Measurements from ENCODE around the gene NOXA1.

DNA sequence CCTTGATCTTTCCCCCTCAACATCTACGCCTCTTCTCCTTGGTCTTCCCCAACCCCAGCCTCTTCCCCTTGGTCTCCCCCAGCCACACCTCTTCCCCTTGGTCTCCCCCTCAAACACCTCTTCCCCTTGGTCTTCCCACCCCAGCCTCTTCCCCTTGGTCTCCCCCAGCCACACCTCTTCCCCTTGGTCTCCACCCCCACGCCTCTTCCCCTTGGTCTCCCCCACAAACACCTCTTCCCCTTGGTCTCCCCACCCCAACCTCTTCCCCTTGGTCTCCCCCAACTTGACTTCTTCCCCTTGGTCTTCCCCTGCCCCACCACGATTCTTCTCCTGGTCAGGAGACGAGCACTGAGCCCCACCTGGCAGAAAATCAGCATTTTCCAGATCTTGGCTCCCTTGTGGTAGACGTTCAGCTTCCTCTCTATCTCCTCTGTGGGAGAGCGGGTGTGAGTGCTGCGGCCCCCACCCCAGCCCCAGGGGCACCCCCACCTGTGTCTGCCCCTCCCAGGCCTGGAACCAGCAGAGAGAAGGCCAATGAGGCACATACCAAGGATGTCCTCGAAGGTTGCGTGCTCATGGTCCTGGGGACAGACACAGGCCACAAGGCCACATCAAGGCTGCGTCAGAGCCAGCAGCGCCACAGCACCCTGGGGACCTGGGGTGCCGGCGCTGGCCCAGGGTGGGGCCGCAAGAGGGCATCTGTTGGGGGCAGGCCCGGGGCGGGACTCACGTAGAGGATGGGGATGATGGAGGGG, 29.0 kb downstream of the NOXA1 start:
- TF ChIP-seq CTCF (IDR thresholded peaks at IDR 0.05) (no peak), EP300 (IDR thresholded peaks at IDR 0.05; ENCODE audit: low read depth) (no peak), POLR2AphosphoS5 (IDR thresholded peaks at IDR 0.05) (no peak), POLR2A (IDR thresholded peaks at IDR 0.05) (no peak)

Data from transverse colon (tissue), 4 donors.